GM19043 (cell line): ENCODE data around the gene TACC3.

Experiments used
- ATAC-seq: cut with Tn5 transposase; IDR thresholded peaks from one replicate; pipeline ENCODE4 v1.9.1; 2021; ENCODE audit warnings: low read depth; ENCODE audit not compliant: unreplicated experiment

Gene TACC3

DNA sequence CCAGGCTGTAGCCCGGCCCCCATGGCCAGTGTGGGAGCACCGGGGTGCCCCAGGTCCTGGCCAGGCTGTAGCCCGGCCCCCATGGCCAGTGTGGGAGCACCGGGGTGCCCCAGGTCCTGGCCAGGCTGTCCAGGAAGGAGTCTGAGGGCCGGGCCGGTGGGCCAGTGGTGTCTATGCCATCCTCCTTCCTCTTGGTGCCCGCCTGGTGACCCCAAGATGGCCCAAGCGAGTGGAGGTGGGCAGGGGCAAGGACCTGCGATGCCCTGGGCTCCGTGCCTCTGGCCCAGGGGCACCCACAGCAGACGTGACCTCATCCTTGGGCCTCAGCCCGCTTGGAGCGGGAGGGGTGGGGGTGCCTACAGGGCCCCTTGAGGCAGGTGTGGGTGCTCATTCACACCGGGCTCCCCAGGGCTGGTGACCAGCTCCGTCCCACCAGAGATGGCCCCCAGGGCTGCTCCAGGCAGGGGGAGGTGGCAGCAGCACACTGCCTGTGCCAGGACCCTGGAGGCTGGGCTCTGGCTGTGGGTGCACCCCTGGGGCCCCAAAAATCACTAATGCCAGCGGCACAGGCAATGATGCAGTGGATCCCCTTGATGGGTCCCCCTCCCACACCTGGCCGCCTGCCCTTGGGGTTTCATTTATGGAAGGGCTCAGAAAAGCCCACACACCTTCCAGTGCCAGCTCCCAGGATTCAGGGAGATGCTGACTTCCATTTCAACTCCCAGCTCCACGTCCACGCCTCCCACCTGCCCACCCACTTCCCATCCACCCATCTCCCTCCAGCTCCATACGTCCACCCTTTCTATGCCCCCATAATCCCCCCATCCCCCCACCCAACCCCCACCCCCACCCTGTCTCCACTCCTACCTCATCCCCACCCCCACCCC is 35.8 kb downstream of the TACC3 start:
- ATAC-seq, result no peak

DNA sequence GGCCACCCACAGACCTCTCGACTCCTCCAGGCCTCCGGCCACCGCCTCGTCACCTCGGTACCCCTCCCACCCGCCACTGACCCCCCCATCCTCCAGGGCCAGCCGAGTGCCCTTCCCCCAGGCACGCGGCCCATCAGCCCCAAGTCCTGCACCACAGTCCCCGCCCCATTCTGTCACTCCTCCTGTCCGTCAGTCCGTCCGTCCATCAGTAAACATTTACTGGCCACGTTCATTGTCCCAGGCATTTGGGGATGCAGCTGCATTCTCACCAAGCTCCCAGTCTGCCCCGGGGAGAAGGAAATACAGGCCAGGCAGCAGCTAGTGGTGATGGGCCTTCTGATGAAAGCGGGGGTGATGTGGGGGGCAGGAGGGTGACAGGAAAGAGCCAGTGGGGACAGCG is 36.5 kb downstream of the TACC3 start:
- no peak for ATAC-seq

DNA sequence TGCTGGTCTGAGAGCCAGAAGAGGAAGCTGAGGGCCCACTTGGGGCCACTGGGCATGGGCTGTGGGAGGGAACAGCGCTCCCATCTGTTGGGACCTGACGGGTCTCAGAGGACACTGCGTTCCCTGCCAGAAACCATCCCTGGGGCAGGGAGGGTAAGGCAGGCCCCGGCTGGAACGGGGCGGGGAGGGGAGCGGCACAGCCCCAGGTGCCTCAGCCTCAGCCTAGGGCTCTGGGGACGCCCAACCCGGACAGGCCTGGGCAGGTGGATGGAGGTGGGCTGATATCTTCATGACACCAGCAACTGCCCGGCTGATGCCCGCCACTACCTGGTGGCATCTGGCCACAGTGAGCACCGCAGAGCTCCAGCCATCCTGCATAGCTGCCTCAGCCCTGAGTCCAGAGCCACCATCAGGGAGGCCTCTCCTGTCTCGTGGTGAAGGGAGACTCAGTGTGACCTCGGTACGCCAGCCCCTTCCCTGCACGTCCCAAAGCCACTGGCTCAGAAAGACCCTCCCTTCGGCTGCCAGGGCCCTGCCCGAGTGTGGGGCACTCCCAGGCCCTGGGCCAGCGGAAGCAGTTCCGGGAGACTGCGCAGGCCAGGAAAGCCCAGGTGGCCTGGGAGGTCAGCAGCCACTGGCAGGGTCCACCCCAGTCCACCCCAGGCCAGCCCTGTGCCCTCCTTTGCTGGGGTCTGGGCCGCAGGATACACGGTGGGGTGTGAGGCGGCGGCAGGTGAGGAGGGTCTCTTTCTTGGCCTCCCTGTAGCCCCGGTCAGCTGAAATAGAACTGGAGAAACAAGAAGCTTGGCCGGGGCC is 37.2 kb downstream of the TACC3 start:
- ATAC-seq, result no peak

DNA sequence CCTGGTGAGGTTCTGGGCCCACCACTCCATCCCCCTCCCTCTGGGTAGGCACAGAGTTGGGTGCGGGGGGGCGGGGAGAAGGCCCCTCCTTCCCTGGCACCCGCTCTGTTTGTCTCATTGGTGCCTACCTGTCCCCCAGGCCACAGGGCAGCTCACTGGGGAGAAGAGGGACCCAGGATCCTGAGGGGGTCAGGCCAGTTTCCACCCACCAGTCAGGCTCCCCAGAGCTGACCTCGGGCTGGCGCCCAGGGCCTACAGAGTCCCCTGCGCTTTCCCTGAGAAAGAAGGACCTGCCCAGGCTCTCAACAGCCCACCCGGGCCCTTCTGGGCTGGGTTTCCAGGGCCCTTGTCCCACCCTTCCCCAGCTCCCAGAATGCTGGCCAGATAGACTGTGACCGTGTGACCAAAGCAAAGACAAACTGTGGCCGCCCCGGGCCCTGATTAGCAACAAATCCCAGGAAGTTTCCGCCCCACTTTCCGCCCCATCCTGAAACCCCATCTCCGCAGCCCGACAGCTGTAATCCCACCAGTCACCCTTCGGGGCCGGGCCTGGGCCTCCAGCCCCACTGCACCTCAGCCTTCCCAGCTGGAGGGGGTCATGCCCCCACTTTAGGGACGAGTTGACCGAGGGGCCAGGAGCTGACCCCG is 38.0 kb downstream of the TACC3 start:
- ATAC-seq, result no peak

DNA sequence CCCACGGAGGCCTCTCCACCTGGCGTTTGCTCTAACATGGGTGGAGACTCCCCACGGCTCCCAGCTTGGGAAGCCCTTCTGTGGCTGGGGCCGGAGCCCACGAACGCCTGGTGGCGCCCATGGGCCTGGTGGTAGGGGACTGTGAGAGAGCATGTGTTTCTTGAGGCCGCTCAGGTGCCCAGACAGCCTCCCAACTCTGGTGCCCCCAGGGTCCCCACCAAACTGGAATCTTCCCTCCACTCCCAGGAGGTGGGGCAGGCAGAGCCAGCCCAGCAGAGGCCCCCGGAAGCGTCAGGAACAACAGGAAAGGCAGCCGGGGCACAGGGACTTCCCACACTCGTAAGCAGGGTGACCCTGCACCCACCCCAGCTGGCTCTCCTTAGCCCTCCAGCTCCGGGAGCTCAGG is 38.5 kb downstream of the TACC3 start:
- no peak for ATAC-seq

DNA sequence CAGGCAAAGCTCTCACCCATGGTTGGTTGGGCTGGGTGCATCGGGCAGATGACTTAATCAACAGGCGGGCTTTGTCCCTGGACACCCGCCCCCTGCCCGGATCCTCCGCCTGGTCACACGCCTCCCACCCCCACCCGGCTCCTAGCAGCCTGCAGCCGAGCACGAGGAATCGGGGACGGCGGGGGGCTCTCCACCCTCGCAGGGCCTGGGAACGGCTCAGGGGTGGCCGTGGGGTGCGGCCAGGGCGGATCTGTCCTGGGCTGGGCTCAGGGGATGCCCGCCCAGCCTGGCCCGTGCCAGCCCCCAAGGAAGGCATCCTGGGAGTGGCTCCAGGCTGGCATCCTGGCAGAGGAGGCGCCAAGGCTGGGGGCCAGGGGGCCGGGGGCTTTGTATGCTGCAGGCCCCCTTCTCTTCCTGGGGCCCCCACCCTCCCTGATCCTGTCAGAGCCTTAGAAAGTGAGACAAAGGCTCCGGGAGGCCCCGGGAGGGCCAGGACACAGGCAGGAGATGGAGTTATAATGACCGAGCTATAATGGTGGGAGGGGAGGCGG is 39.3 kb downstream of the TACC3 start:
- no peak for ATAC-seq

DNA sequence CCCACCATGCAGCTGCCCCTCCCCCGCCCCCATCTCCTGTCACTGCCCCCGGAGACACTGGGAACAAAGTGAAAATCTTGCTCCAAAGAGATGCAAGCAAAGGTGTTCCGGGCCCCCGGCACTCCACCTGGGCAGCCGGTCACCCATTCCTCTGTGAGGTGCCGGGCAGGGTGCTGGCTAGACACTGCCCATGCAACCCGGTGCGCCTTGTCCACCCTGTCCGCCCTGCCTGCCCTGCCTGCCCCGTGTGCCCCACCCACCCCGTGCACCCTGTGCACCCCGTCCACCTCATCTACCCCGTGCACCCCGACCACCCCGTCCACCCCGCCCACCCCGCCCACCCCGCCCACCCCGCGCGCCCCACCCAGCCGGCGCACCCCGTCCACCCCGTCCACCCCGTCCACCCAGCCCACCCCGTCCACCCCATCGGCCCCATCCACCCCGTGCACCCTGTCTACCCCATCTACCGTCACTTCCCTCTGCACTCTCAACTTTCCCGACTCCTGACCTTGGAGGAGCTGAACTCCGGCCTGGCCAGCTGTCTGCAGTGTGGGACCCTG is 39.9 kb downstream of the TACC3 start:
- ATAC-seq, result no peak

DNA sequence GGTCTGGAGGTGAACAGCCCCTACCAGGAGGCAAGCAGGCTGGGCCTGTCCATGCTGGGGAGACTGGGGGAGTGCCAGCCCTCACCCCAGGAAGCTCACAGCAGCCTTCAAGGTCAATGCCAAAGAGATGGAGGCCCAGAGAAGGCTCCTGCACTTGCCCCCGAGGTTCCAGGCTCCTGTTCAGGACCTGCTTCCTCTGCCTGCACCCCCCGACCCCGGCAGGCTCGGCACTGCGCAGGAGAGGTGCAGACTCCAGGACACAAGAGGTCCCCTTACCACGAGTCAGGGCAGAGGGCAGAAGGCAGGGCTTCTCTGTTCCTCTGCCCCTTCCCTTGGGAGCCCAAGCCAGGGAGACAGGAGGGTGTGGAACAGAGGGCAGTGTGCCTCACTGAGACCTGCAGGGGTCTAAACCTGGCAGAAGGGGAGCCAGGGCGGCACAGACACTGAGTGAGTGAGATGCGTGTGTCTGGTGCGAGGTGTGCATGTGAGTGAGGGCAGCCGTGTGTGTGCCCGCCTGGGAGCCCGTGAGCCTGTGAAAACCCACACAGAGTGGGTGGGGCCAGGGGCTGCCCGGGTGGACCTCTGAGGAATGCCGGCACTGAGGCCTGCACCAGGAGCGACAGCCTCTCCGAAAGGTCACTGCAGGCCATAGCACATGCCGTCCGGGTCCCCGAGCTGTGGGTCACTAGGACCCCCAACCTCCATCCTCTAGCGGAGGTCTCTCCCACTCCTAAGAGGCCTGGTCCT is 41.1 kb downstream of the TACC3 start:
- no peak for ATAC-seq

DNA sequence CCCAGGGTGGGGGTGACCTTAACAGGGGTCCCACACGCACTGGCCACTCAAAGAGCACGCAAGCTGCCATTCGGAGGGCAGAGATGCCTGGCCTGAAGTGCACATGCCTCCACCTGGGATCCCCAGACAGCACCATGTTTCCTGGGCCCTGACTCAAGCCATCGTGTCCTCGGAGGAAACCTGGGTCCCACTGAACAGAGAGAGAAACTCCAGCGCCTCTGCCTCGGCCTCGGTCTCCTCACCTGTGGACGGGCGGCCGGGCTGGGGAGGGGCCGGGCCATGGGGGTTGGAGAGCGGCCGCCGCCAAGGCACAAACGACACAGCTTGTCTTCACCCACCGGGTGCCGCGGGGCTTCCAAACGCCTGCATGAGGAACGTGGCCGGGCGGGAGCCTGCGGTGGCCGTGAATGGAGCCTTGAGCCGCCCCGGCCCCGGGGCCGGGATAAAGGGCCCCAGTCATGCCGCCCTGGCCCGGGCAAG is 41.8 kb downstream of the TACC3 start:
- ATAC-seq, result no peak

DNA sequence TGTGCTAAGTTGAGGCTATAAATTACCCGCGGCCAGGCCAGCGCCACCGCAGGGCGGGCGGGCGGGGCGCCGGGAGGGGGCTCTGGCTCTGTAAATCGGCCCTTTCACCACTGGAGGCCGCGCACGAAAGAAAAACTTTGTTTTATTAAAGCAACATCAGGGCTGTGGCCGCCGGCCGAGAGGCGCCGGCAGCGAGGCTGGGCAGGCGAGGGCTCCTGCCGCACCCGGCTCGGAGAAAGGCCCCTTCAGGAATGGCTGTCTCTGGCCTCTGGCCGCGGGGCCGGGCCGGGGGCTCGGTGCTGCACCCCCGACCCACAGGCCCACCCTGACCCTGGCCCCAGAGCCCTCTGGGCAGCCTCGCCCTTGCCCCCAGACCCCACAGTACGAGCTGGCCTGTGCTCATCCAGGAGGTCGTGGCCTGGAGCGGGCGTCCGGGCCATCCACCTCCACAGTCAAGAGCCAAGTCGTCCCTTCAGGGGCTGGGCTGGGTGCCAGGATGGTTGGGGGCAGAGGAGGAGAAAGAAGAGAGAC is 42.3 kb downstream of the TACC3 start:
- ATAC-seq, result no peak

DNA sequence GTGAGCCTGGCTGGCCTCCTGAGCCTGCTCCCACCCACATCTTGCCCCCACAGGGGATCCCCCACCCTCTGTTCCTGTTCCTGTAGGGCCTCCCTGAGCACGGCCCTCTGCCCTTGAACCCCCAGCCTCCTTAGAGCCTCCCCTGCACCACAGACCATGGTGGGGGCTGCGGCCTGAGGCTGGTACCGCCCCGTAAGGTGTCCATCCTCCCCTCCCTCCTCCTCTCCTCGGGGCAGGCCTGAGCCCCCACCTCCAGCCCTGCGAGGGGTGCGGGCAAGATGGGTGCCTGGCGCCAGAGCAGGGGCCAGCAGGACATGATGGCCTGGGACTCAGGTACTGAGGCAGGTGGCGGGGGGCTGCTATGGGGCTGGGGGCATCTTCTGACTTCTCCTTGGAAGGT is 43.3 kb downstream of the TACC3 start:
- ATAC-seq, result no peak

DNA sequence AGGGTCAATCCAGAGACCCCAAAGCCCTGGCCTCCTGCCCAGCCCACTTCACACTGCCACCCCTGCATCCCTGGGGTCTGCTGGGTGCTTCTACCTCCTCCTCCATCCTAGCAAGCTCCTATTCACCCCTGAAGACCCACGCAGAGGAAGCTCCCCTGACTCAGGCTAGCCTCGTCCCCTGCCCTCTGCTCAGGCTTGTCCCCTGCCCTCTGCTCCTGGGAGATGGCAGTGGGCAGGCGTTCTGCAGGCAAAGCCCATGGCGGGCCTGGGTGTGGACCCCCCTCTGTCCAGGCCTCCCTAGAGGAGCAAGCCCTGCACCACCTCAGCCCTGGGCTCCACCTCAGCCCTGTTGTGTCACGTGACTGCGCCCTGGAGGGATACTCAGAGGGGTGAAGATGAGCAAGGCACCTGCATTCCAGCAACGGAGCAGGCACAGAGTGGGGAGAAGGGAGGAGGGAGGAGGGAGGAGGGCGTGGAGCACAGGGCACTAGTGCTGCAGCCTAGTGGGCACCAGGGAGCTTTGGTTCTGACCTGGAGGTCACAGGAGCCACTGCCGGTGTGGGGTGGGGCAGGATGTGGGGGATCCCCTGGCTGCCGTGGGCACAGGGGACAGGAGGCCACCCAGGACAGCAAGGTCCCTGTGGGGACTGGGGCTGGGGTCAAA is 44.2 kb downstream of the TACC3 start:
- ATAC-seq, result no peak

DNA sequence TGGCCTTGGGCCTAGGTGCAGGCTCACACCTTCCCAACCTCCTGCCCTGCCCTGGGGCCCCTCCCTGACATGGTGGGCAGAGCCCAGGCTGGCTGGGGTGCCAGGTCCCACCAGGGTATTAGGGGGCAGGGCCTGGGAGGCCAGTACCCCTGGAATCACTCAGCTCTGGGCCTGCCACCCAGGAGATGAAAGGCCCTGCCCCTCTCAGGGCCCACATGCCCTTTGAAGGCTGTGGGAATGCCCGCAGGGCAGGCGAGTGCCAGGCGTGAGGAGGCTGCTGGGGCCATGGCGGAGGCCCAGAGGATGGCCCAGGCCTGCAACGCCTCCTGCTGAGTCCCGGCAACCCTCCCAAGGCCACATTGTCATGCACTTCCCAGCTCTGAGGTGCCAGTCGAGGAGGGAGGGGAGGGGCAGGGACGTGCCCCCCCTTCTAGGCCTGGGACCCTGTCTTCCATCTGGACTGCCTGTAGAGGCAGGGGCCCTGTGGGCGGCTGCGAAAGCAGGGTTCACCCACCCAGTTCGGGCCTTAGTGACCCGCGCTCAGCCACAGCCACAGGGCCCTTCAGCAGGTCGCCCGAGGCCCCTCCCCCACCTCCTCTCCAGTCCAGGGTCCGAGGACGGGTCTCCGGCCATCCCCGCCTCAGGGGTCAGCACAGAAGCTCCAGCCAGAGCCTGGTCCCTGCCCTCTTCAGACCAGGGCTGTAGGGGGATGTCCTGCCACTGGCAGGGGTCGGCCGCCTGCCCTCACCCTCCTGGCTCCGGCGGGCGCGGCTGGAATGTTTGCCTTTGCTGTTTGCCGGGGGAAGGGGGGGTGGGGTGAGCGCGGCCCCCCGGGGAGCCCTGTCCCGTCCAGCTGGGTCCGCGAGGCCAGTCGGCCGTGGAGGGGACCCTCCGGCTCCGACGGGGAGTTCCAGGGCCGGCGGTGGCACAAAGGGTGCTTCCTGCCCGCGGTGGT is 45.1 kb downstream of the TACC3 start:
- no peak for ATAC-seq

DNA sequence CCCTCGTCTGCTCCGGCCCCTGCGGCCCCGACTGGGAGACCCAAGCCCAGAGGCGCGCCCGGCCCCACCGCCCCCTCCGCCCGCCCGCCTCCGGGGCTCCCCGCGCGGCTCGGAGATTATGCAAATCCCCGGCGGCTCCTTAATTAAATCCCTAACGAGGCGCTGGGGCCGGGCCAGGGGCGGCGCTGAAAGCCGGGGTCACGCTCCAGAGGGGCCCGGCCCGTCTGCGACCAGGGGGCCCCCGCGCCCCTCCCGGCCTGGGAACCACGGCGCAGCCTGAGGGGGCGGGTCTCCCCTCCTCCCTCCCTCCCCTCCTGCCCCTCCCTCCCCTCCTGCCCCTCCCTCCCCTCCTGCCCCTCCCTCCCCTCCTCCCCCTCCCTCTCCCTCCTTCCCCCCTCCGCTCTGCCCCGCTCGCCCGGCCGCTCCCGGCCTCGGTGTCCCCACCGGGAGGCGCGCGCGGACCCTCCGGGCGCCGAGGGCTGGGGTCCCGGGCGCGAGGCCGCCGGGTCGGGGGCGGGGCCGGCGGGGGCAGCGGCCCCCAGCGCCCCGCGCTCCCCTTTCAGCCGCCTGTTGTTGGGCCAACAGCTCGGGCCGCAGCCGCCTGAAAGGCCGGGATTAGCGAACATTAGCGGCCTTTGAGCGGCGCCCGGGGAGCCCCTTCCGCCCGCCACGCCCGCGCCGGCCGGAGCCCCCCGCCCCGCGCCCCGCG is 45.9 kb downstream of the TACC3 start:
- ATAC-seq, result no peak

DNA sequence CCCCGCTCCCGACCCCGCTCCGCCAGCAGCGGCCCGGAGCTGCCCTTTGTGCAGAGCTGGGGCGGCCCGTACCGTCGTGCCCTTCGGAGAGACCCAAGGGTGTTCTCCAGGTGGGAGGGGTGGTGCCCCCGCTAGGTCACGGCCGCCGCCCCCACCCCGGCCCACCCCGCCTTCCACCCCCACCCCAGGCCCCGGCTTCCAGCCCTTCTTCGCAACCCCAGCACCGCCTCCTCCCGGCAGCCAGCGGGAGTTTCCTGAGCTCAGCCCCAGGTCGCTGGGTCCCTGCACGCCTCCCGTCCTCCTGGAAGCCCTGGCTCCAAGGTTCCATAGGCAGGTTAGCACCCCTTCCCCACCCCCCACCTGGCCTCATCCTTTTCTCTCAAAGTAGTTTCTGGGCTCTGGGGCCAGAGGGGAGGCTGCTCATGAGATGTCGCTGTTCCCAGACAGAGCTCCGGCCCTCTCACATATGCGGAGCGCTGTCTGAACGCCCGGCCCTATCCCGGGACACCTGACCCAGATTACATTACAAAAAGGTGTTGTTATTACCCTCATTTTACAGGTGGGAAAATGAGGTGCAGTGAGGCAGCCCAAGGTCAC is 46.5 kb downstream of the TACC3 start:
- no peak for ATAC-seq

DNA sequence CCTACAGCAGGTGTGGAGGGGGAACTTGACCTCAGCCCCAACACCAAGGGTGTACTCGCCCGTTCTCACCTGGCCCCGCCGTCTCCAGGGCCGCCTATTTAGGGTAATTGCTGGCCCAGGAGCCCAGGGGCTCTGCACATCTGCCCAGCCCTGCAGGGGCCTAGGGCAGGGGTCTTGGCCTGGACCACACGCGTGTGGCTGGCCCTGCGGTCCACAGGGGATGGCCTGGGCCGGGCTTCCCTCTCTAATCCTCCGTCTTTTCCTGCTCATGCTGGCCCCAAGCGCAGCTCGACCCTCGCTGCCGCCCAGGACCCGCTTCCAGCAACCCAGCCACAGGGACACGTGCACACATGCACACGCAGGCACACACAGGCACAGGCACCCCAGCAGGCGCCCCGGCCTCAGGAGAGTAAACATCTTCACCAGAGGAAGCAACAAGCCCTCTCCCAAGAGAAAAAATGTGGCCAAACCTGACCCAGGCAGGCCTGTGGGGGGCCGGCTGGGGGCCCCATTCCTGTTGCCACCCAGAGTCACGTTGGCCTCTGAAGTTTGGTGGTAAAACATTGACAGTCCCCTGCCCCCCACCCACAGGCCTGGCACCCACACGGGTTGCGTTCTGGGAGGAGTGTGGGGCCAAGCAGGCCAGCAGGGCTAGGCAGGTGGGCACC is 47.2 kb downstream of the TACC3 start:
- ATAC-seq, result no peak
